ENCODE measurements around the gene SIX2.

SIX2 gene

GRCh38 chr2:45024600-45025291, 15.5 kb upstream of the SIX2 start:
- H3K4me3 ChIP-seq (ENCODE audit: low read length): no peak overlapping the region
- DNase-seq (ENCODE audit: low read depth, low spot score): peak; percentile 30

- H3K4me3 ChIP-seq (ENCODE audit: low read length): no peak overlapping the region
- no peak for DNase-seq (ENCODE audit: low read depth, low spot score)
Observed at GRCh38 chr2:45024097-45024496, 14.8 kb upstream of the SIX2 start.

GRCh38 chr2:45020439-45020838, 11.2 kb upstream of the SIX2 start:
- DNase-seq (ENCODE audit: low read depth, low spot score): no peak

GRCh38 chr2:45018023-45018422, 8.8 kb upstream of the SIX2 start:
- H3K4me3 ChIP-seq (ENCODE audit: low read length): no peak overlapping the region
- no peak for DNase-seq (ENCODE audit: low read depth, low spot score)

More at GRCh38 chr2:45020439-45020838, 11.2 kb upstream of the SIX2 start:
- no peak overlapping the region for H3K4me3 ChIP-seq (ENCODE audit: low read length)

- DNase-seq (ENCODE audit: low read depth, low spot score): no peak
- H3K4me3 ChIP-seq (ENCODE audit: low read length): no peak overlapping the region
Observed at GRCh38 chr2:45014831-45015230, 5.6 kb upstream of the SIX2 start.

GRCh38 chr2:45014016-45014702, 4.9 kb upstream of the SIX2 start:
- DNase-seq (ENCODE audit: low read depth, low spot score): peak; percentile 5
- H3K4me3 ChIP-seq (ENCODE audit: low read length): peak overlapping the region; percentile 20; the same call in 1 of the 2 replicates

- H3K4me3 ChIP-seq (ENCODE audit: low read length): peak overlapping the region; percentile 20
- DNase-seq (ENCODE audit: low read depth, low spot score): no peak
Observed at GRCh38 chr2:45013229-45014015, 4.2 kb upstream of the SIX2 start.

GRCh38 chr2:45012733-45013132, 3.5 kb upstream of the SIX2 start:
- H3K4me3 ChIP-seq (ENCODE audit: low read length): no peak overlapping the region
- no peak for DNase-seq (ENCODE audit: low read depth, low spot score)

GRCh38 chr2:45011621-45012602, 2.7 kb upstream of the SIX2 start:
- DNase-seq (ENCODE audit: low read depth, low spot score): no peak
- H3K4me3 ChIP-seq (ENCODE audit: low read length): no peak overlapping the region

GRCh38 chr2:45011121-45011520, 1.9 kb upstream of the SIX2 start:
- no peak overlapping the region for H3K4me3 ChIP-seq (ENCODE audit: low read length)

GRCh38 chr2:45010702-45011012, 1.4 kb upstream of the SIX2 start:
- no peak overlapping the region for H3K4me3 ChIP-seq (ENCODE audit: low read length)
- DNase-seq (ENCODE audit: low read depth, low spot score): no peak

More at GRCh38 chr2:45011121-45011520, 1.9 kb upstream of the SIX2 start:
- DNase-seq (ENCODE audit: low read depth, low spot score): no peak

GRCh38 chr2:45009928-45010701, 863 bp upstream of the SIX2 start:
- peak overlapping the region; percentile 27 for H3K4me3 ChIP-seq (ENCODE audit: low read length)
- no peak for DNase-seq (ENCODE audit: low read depth, low spot score)

- H3K4me3 ChIP-seq (ENCODE audit: low read length): no peak overlapping the region
- DNase-seq (ENCODE audit: low read depth, low spot score): no peak
Observed at GRCh38 chr2:45008296-45009129, 739 bp downstream of the SIX2 start.

GRCh38 chr2:45007961-45008295, 1.3 kb downstream of the SIX2 start:
- H3K4me3 ChIP-seq (ENCODE audit: low read length): no peak overlapping the region
- DNase-seq (ENCODE audit: low read depth, low spot score): no peak

GRCh38 chr2:45006942-45007287, 2.3 kb downstream of the SIX2 start:
- DNase-seq (ENCODE audit: low read depth, low spot score): no peak
- no peak overlapping the region for H3K4me3 ChIP-seq (ENCODE audit: low read length)

- no peak overlapping the region for H3K4me3 ChIP-seq (ENCODE audit: low read length)
- no peak for DNase-seq (ENCODE audit: low read depth, low spot score)
Observed at GRCh38 chr2:45006041-45006941, 3.0 kb downstream of the SIX2 start.

Data from Jurkat, Clone E6-1 (cell line).